Uterus (tissue), 2 donors: ENCODE data around the gene KHDRBS1.

Experiments
- CTCF ChIP-seq, 4 experiments: fragments of 200-600 bp in 2 of 4; fragments of 450-650 bp in 2 of 4; sonication (generic) in 2 of 4; IDR thresholded peaks; one replicate each; pipeline ENCODE4 v1.5.1; 2016 to 2019; ENCODE audit warnings: antibody characterized with exemption in 4 of 4, mild to moderate bottlenecking in 2 of 4, moderate library complexity in 1 of 4
- POLR2A ChIP-seq, 2 donors: fragments of 450-650 bp; IDR thresholded peaks; one replicate each; pipeline ENCODE4 v1.6.1; 2016; ENCODE audit warnings: antibody characterized with exemption in 2 of 2, mild to moderate bottlenecking in 1 of 2, moderate library complexity in 1 of 2

GRCh38 chr1:32071758-32072621, 58.3 kb downstream of the KHDRBS1 start:
- TF ChIP-seq CTCF (IDR thresholded peaks at IDR 0.05) (no peak), POLR2A (IDR thresholded peaks at IDR 0.05) (no peak)
